Raji (cell line): Measurements from ENCODE around the gene KLC1.
A peak's percentile ranks its signal among the peaks of the same experiment; 100 is the strongest.

Experiments
- POLR2A ChIP-seq: IDR thresholded peaks from 2 replicates; pipeline ENCODE4 v1.6.1; 2011; ENCODE audit warnings: low read depth, low read length, control low read depth; ENCODE audit not compliant: insufficient read depth

The KLC1 gene

DNA sequence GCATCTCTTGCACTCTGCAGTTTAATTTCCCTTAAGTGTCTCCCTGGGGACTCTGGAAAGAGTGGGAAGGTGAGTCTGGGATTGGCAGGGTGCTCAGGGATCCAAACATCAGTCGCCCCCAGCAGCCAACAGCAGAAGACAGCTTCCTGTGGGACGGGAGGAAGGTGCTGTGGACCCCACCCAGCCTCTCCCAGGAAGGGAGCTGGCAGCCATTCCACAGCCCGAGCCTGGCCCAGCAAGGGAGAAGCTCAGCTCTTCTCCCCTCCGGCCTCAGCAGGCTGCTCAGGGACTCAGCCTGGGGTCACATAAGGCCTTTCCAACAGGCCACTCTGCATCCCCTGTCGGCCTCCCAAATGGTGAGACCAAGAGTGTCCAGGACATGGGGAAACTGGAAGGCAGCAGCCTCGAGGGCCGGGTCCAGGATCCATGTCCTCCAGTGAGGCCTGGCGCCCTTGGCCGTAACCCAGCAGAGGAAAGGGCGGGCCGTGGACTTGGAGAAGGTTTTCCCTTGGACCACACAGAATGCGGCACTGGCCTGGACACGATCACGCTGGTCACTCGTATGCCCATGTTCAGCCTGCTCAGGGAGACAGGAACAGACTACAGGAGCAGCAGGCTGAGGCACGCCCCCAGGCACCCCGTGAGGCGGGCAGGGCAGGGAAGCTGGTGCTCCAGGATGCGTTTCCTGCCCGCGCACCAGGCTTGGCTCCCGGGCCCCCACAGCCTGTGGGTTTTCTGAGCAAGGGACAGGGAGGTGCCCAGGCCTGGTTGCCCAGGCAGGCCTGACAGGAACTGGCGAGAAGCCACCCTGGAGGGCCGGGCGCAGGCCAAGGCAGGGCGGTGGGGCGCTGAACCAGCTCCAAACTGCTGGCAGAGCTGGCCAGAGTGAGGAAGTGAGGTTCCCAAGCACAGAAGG is 82.8 kb downstream of the KLC1 start:
- TF ChIP-seq POLR2A = no peak

DNA sequence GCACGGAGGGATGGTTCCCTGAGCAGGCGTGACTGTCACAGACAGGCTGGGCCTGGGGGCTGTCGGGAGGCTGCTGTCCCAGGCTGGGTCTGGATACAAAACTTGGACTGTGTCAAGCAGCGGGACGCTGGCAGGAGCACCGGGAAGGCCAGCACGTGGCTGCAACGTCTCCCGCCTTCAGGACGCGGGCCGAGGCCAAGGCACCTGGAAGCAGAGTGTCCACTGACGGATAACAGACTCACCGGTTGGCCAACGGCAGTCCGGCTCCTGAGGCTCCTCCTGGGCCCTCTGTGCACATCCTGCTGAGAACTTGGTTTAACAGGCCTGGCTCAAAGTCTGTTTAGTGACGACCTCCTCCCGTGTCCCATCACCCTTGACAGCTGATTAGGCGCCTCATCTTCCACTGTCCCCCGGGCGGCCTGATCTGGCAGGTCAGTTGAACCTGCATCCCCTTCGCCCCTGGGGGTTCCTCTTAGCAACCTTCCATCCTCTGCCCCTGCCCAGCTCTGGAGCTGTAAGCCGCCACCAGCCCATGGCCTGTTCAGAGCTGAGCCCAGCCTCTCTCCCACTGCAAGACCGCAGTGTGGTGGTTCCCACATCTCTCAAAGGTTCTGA is 83.7 kb downstream of the KLC1 start:
- peak; percentile 24; the same call in 1 of the 2 replicates for TF ChIP-seq POLR2A

DNA sequence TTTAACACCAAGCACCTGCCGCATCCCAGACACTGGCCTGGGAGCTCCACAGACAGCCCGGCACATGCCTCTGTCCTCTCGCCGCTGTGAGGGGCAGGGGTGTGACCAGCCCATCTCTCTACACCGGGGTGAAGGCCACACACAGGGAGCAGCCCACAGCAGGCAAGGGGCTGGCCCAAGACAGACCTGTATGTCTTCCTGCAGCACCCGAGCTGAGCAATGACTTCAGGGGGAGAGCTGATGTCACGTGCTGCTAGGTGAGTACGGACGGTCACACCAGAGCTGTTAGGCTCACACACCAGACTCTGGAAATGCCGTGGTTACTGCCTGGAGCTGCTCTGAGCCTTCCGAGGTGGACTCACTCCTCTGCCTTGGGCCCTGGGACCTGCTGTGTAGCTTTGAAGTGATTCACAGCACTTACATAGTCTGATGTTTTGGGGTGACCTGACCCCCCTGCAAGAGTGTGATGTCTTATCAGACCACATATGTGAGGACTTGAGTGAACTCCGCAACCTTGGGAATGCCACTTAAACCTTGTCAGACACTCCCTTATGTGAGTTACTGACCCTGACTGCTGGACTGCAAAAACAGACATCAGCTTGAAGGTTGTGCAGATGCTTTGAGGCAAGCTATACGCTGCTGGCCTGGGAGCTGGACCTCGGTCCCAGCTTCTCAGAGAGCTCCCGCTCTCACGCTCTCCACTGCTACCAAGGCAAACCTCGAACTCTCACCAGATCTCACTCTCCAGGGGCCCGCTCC is 84.5 kb downstream of the KLC1 start:
- no peak for TF ChIP-seq POLR2A

DNA sequence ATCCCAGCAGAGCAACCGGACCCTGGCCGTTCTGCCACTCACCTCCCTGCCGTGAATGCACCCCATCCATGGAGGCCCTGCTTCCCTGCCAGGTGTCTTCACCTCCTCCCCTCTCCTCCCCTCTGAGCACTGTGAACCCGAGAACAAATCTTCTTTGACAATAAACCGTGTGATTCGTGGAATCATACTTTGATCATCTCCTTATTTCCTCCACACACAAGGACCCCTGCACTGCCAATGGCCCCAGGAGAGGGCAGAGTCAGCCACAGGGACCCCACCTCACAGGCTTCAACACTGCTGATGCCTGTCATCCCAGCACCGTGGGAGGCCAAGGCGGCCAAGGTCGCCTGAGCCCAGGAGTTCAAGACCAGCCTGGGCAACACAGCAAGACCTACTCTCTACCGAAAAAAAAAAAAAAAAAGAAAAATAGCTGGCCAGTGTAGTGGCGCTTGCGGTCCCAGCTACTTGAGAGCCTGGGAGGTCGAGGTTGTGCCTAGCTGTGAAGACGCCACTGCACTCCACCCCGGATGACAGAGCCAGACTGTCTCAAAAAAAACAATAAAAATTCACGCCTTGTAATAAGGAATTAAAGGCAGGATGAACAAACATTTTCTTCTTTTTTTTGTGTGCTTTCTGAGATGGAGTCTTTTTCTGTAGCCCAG is 85.2 kb downstream of the KLC1 start:
- no peak for TF ChIP-seq POLR2A

DNA sequence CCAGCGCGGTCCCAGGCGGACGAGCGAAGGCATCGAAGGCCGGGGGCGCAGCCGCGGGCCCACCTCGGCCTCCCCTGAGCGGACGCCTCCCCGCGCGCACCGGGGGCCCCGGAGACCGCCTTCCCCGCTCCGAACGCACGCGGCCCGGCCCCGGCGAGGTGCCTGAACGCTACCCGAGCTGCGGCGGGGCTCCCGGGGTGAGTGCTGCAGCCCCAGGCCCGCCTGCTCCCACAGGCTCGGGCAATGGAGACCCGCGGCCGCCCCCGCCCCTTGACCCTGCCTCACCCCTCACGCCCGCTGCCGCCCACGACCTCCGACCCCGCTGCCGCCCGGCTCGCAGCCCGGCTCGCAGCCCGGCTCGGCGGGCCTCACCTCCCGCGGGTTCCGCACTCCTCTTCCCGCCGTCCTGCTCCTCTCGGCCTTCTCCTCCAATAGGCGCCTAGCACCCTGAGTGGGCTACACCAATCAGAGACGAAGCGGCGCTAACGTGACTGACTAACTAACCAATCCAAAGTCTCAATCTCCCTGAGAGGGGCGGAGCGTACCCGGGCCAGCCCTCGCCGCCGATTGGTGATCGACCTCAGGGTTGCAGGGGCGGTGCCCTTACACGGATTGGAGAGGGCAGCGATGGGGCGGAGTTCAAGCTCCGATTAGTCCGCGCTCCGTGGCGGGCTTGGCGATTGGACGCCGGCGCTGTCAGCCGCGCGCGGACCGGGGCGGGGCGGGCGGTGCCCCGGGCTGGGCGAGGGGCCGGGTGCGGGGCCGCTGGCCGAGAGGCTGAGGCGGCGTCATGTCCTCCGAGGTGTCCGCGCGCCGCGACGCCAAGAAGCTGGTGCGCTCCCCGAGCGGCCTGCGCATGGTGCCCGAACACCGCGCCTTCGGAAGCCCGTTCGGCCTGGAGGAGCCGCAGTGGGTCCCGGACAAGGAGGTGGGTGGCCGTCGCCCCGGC is 86.3 kb downstream of the KLC1 start, which contains the start of the genes XRCC3 and ZFYVE21:
TSS of gene XRCC3 (minus strand) at position 400 of the 949 bp plus-strand sequence. CDS start 4,364 bp downstream, outside the sequence.
TSS of gene ZFYVE21 (plus strand) at position 759 of the 949 bp plus-strand sequence. CDS start at position 791, 32 bp downstream.
- peak; percentile 77 for TF ChIP-seq POLR2A

DNA sequence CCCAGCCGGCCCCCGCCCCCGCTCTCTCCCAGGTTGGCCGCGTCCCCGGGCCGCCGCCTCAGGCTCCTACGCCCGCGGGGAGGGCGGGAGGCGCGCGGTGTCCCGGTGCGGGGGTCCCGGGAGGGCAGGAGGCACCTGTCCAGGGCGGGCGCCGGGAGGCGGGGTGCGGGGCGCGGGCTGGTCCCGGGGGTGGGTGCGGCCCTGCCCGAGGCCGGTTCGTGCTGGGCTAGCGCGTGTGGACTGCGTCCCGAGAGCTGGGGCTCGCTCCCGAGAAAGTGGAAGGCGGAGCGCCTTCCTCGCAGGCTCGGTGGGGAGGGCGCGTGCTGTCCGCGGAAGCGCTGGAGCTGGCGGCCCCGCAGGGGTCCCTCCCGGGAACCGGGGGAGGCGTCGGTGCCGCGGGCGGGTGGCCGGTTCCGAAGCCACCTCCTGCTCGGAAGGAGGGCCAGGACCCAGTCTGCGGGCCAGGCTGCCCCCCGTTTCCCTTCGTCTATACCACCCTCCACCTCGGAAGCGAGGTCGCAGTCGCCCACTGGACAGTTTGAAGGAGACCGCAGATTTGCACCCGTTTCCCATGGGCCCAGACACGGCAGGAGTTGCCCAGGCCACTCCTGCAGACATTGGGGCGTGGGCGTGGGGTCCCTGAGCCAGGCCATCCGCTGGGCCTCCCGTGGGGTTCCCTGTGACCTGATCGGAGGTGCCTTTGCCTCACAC is 87.2 kb downstream of the KLC1 start:
- no peak for TF ChIP-seq POLR2A

DNA sequence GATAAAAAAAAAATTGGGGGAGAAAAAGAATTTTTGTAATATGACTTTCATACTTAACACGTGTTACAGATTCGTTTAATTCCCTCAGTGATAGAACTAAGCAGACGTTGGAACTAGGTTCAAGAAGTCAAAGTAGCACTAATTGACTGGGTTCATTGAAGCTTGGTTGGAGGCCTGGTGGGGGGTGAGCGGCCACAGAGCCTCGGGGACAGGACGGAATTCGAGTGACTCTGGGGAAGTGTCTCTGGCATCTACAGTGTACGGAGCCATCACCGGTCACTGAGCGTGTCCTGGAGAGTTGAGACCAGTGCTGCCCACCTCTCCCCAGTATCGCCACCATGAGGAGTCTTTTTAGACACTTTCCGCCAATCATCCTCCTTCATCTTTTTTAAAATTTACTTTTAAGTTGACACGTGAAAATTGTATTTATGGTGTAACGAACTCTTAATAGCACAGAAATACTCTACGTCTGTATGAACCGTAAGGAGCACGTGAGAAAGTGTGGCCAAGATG is 87.9 kb downstream of the KLC1 start:
- no peak for TF ChIP-seq POLR2A

DNA sequence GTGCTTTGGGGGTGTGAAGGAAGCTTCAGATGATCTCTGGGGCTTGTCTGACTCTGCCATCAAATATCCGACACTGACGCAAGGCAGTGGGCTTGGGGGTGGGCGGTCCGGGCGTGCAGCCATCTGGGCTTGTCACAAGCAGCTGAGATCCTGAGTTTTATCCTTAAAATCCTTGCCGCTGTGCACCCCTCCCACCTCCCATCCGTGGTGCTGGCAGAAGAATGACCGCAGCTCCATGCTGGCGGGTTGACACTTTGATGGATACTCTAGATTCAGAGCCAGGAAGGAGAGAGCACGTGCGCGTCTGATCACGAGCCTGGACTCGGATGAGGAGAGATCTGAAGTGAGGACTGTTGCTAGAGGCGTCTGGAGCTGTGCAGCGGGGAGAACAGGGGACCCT is 89.6 kb downstream of the KLC1 start:
- TF ChIP-seq POLR2A = no peak

DNA sequence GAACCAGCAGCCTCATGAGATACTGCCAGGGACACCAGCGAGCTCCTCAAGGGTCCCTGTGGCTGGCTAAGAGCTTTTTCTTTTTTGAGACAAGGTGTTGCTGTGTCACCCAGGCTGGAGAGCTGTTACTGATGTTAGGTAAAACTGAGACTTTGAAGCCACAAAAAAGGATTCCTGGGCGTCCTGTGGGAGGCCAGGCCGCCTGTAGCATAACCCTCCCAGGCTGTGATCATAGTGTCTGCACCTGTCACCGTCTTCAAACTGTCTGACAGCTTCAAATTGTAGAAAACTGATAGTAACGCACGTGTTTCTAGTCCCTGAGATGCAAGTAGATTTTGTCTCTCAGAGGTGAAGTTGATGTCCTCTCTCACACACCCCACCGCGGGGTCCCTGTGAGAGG is 90.7 kb downstream of the KLC1 start:
- no peak for TF ChIP-seq POLR2A

DNA sequence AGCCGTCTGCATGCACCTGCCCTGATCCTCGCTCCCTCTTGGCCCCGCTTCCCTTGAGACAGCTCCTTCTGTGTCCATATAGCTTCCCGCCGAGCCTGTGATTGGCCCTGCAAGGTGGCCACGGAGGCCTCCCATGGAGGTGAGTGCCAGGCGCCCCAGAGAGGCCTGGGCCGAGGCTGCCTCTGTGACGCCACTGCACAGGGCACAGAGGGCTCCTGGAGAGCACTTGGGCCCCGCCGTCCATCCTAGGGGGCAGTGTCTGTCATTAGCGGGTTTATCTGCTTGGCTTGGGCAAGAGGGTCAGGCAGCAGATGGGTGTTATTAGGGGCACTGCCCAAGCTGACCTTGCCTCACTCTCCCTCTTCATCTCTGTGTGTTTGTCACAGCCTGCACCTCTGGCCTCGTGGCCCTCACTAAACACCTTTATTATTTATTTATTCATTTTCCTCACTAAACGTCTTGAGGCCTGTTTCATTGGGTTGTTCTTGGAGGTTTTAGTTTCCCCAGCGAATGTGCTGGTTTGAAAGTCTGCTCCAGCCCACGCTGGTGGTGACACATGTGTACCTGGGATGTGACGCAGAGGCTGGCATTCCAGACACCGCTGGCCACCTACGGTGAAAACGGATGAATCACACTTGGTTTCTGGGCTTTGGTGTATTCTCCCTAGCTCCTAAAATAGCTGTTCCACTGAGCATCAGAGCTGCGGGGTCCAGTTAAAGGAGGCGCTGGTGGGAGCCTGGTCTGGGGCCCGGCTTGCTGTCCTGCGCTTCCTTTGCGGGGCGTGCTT is 92.5 kb downstream of the KLC1 start:
- no peak for TF ChIP-seq POLR2A

DNA sequence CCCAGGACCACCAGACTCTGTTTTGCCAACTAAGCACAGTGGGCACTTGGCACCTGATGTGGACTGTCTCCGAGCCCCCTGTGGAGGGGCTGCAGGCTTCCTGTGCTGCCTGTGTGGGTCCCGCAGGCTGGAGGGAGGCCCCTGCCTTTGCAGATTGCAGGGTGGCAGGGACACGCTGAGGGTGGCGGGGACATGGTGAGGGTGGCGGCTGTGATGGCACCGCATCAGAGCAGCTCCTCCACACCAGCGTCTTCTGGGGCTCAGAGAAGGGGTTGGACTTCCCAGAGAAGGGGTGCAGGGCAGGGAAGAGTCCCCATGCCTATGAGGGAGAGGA is 94.7 kb downstream of the KLC1 start:
- no peak for TF ChIP-seq POLR2A

DNA sequence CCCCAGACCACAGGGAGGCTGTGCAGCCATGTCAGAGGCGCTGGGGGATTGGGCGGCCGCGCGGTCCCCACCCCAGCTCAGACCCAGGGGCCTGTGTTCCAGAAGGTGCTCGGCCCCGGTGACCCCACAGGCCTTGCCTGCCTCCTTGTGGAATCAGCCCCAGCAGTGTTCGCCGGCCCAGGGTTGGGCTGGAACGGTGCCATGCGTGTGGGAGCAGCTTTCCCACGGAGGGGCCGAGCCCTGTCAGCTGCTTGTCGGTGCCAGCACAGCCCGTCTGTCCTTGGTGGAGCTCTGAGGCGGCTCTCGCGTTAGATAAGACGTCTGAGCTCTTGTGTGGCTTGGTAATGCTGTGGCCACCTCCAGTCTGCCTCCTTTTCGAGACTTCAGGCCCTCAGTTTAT is 95.1 kb downstream of the KLC1 start:
- TF ChIP-seq POLR2A = no peak

DNA sequence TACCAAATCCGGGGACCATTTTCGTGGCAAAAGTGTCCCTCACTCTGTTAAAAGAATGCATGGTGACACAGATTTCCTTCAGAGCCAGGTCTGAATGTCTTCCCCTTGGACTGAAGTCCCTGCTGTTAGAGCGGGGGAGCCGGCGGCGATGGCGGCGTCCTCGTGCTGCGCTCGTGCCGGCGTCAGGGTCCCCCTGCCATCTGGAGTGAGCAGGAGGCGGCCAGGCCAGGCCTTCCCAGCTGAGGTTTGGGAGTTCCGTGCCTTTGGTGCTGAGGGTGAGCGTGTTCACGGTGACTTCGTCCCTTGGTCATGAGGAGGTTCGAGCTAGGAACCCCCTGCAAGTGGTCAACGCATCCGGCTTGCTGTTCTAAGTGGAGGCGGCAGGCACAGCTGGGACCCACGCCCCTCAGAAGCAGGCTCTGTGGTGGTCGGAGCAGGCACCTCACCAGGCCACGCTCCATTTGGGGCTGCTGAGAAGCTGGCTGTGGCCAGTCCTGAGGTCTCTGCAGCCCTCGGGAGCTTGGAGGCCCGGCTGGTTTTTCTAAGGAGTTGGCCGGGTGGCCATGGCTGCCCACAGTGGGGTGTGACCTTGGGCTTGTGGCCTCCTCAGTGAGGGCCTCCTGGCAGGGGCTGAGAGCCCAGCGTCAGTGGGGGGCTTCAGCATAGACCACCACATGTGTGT is 96.1 kb downstream of the KLC1 start:
- no peak for TF ChIP-seq POLR2A
